Loucy (cell line): ENCODE results near the gene ITGA5.
A peak's percentile ranks its signal among the peaks of the same experiment; 100 is the strongest.

Experiments
- H2AFZ ChIP-seq: fragments of 200-600 bp; sonication (generic); 2 replicates; pipeline ENCODE4 v1.6.0; 2016; ENCODE audit warnings: antibody characterized with exemption, mild to moderate bottlenecking, low read length, moderate library complexity
- H3F3A ChIP-seq: fragments of 200-600 bp; 2 replicates; pipeline ENCODE4 v1.6.0; 2016; ENCODE audit warnings: antibody characterized with exemption, low read depth, mild to moderate bottlenecking
- H3K27me3 ChIP-seq: fragments of 200-600 bp; sonication (generic); 2 replicates; pipeline ENCODE4 v1.6.1; 2014; ENCODE audit warnings: low read length, mild to moderate bottlenecking; ENCODE audit not compliant: insufficient read depth, poor library complexity, severe bottlenecking
- H3K36me3 ChIP-seq: fragments of 200-600 bp; sonication (generic); 2 replicates; pipeline ENCODE4 v1.6.1; 2016; ENCODE audit warnings: low read length; ENCODE audit not compliant: insufficient read depth
- H3K4me1 ChIP-seq: fragments of 200-600 bp; sonication (generic); 2 replicates; pipeline ENCODE4 v1.5.1; 2014; ENCODE audit warnings: low read length, mild to moderate bottlenecking; ENCODE audit not compliant: insufficient read depth, poor library complexity, severe bottlenecking
- H3K4me2 ChIP-seq: fragments of 200-600 bp; sonication (generic); 2 replicates; pipeline ENCODE4 v1.6.0; 2014; ENCODE audit warnings: antibody characterized with exemption, low read length, low read depth, mild to moderate bottlenecking; ENCODE audit not compliant: poor library complexity, severe bottlenecking
- H3K4me3 ChIP-seq: fragments of 200-600 bp; sonication (generic); 2 replicates; pipeline ENCODE4 v1.5.1; 2014; ENCODE audit warnings: low read length, mild to moderate bottlenecking, mixed read lengths; ENCODE audit not compliant: poor library complexity, severe bottlenecking
- H3K79me2 ChIP-seq: fragments of 200-600 bp; sonication (generic); 2 replicates; pipeline ENCODE4 v1.6.1; 2014; ENCODE audit warnings: low read length; ENCODE audit not compliant: insufficient read depth
- H3K9ac ChIP-seq: fragments of 200-600 bp; sonication (generic); 2 replicates; pipeline ENCODE4 v1.6.0; 2014; ENCODE audit warnings: mild to moderate bottlenecking, low read depth, low read length, moderate library complexity; ENCODE audit not compliant: poor library complexity, severe bottlenecking
- H3K9me2 ChIP-seq: fragments of 200-600 bp; sonication (generic); replicated peaks from 2 replicates; pipeline ENCODE4 v1.6.1; 2016; ENCODE audit warnings: low read depth, low read length, mixed read lengths
- H3K9me3 ChIP-seq: fragments of 200-600 bp; sonication (generic); 2 replicates; pipeline ENCODE4 v1.6.1; 2014; ENCODE audit warnings: mild to moderate bottlenecking, antibody characterized with exemption, low read length, low read depth; ENCODE audit not compliant: insufficient read depth
- H4K20me1 ChIP-seq: fragments of 200-600 bp; sonication (generic); 2 replicates; pipeline ENCODE4 v1.6.0; 2014; ENCODE audit warnings: antibody characterized with exemption, low read length, mild to moderate bottlenecking; ENCODE audit not compliant: insufficient read depth, poor library complexity, severe bottlenecking
- EZH2phosphoT487 ChIP-seq: fragments of 200-600 bp; IDR thresholded peaks from 2 replicates; pipeline ENCODE4 v1.6.1; 2018; ENCODE audit warnings: antibody characterized with exemption, mild to moderate bottlenecking, moderate library complexity, borderline replicate concordance
- TF ChIP-seq, protein P1 (sequence below): fragments of 200-600 bp; sonication (generic); conservative IDR thresholded peaks from 2 replicates; pipeline ENCODE4 v1.5.1; 2014; ENCODE audit warnings: mild to moderate bottlenecking, antibody characterized with exemption, low read length

The ITGA5 gene

DNA sequence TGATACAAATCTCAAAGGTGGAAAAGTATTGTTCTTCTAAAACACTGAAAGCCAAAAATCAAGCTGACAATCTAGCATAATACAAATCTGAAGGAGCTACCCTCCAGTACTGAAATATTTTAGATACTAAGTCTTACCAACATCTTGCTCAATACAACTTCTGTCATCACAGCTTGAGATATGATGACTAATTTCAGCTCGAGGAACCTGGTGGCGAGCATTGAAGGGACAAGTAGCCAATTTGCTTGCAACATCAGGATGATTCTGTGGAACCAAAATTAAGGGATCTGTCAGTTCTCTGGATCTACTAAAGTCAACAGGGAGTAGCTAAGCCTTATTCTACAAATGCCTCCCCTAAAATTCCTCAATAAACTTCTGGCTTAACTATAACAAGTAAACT lies 44.0 kb upstream of the ITGA5 start:
- no peak overlapping the region for H3K4me2 ChIP-seq
- TF ChIP-seq, protein P1, sequence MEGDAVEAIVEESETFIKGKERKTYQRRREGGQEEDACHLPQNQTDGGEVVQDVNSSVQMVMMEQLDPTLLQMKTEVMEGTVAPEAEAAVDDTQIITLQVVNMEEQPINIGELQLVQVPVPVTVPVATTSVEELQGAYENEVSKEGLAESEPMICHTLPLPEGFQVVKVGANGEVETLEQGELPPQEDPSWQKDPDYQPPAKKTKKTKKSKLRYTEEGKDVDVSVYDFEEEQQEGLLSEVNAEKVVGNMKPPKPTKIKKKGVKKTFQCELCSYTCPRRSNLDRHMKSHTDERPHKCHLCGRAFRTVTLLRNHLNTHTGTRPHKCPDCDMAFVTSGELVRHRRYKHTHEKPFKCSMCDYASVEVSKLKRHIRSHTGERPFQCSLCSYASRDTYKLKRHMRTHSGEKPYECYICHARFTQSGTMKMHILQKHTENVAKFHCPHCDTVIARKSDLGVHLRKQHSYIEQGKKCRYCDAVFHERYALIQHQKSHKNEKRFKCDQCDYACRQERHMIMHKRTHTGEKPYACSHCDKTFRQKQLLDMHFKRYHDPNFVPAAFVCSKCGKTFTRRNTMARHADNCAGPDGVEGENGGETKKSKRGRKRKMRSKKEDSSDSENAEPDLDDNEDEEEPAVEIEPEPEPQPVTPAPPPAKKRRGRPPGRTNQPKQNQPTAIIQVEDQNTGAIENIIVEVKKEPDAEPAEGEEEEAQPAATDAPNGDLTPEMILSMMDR: no peak
- no peak for TF ChIP-seq EZH2phosphoT487
- no peaks in the 10 kb centered on the region for H3K27me3 ChIP-seq
- no peaks in the 10 kb centered on the region for H3K79me2 ChIP-seq
- no peak overlapping the region for H2AFZ ChIP-seq
- no peaks in the 10 kb centered on the region for H3K4me1 ChIP-seq
- no peaks in the 10 kb centered on the region for H4K20me1 ChIP-seq
- no peak overlapping the region for H3K9ac ChIP-seq
- no peak overlapping the region for H3K4me3 ChIP-seq
- H3K36me3 ChIP-seq: no peaks in the 10 kb centered on the region
- no peaks in the 10 kb centered on the region for H3K9me2 ChIP-seq
- no peaks in the 10 kb centered on the region for H3K9me3 ChIP-seq
- no peaks in the 10 kb centered on the region for H3F3A ChIP-seq

DNA sequence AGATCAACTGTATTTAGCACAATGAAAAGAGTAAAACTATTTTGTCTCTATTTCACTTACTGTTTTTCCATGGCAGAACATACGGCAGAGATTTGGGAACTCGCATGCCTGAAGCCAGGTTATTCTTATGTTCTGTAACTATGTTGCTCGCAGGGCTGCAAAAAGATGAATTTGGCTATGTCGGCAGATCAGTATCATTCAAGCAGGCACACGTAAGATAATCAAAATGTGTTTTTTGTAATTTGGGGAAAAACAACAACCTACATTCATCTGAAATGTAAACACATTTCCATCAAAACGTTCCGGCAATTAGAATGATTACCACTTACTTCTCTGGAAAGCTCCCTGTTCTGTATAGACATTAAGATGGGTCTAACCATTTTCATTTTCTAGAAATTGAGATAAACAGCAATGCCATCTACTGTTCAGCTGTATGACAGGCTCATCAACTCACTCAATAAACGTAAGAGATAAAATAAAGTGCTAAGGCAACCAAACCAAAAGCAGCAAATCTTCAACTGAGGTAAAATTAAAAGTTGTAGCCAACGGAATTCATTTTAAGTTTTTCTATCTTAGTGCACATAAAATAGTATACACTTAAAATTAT lies 41.4 kb upstream of the ITGA5 start:
- Histone ChIP-seq H3K79me2 (no peaks in the 10 kb centered on the region), H4K20me1 (no peaks in the 10 kb centered on the region), H3K4me3 (no peak overlapping the region), H3K4me1 (no peaks in the 10 kb centered on the region), H3K9me2 (no peaks in the 10 kb centered on the region), H2AFZ (peak overlapping the region; percentile 9; the same call in 1 of the 2 replicates), H3K36me3 (no peaks in the 10 kb centered on the region), H3K9ac (no peak overlapping the region), H3K27me3 (no peaks in the 10 kb centered on the region), H3F3A (no peaks in the 10 kb centered on the region), H3K9me3 (no peaks in the 10 kb centered on the region), H3K4me2 (no peak overlapping the region)
- TF ChIP-seq, protein P1: peak; percentile 60
- no peak for TF ChIP-seq EZH2phosphoT487

DNA sequence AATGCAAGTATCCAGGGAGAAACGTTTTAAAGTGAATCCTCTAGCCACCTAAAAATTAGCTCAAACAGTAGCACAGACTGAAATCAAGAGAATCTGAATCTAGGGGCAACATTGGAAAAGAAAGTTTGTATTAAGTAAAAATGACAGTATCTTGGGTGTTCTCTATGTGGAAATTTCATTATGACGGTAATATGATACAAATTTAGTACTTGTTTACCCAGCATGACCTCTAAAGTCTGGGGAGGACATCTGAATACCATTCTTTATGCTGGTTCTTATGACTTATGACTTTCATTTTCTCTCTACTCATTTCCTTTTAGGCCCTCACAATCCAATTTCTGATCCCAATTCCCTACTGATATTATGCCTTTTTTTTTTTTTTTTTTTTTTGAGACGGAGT lies 40.3 kb upstream of the ITGA5 start:
- no peak overlapping the region for H3K4me2 ChIP-seq
- no peaks in the 10 kb centered on the region for H3K27me3 ChIP-seq
- H3K4me1 ChIP-seq: no peaks in the 10 kb centered on the region
- TF ChIP-seq EZH2phosphoT487: no peak
- TF ChIP-seq, protein P1: no peak
- no peaks in the 10 kb centered on the region for H3K79me2 ChIP-seq
- H3K36me3 ChIP-seq: no peaks in the 10 kb centered on the region
- H3F3A ChIP-seq: no peaks in the 10 kb centered on the region
- no peaks in the 10 kb centered on the region for H3K9me3 ChIP-seq
- H4K20me1 ChIP-seq: no peaks in the 10 kb centered on the region
- no peaks in the 10 kb centered on the region for H3K9me2 ChIP-seq
- no peak overlapping the region; the same call in 1 of the 2 replicates for H2AFZ ChIP-seq
- H3K9ac ChIP-seq: no peak overlapping the region
- H3K4me3 ChIP-seq: no peak overlapping the region
